Left forelimb (tissue), 1 donor: ENCODE results near the gene KRTAP5-6.

Source experiments
- DNase-seq: peaks from one replicate; pipeline ENCODE4 v3.0.0-alpha.2; 2018; ENCODE audit warnings: low spot score

The KRTAP5-6 gene

GRCh38 chr11:1702506-1702905 is 5.5 kb downstream of the KRTAP5-6 start:
- DNase-seq, result no peak

GRCh38 chr11:1703146-1703545 is 6.2 kb downstream of the KRTAP5-6 start:
- no peak for DNase-seq

GRCh38 chr11:1705126-1706052 is 8.4 kb downstream of the KRTAP5-6 start:
- no peak for DNase-seq

GRCh38 chr11:1706634-1707400 is 9.8 kb downstream of the KRTAP5-6 start:
- no peak for DNase-seq

- no peak for DNase-seq
Measured at GRCh38 chr11:1707751-1708150, 10.8 kb downstream of the KRTAP5-6 start.

- DNase-seq, result no peak
Measured at GRCh38 chr11:1708716-1709115, 11.7 kb downstream of the KRTAP5-6 start.

DNA sequence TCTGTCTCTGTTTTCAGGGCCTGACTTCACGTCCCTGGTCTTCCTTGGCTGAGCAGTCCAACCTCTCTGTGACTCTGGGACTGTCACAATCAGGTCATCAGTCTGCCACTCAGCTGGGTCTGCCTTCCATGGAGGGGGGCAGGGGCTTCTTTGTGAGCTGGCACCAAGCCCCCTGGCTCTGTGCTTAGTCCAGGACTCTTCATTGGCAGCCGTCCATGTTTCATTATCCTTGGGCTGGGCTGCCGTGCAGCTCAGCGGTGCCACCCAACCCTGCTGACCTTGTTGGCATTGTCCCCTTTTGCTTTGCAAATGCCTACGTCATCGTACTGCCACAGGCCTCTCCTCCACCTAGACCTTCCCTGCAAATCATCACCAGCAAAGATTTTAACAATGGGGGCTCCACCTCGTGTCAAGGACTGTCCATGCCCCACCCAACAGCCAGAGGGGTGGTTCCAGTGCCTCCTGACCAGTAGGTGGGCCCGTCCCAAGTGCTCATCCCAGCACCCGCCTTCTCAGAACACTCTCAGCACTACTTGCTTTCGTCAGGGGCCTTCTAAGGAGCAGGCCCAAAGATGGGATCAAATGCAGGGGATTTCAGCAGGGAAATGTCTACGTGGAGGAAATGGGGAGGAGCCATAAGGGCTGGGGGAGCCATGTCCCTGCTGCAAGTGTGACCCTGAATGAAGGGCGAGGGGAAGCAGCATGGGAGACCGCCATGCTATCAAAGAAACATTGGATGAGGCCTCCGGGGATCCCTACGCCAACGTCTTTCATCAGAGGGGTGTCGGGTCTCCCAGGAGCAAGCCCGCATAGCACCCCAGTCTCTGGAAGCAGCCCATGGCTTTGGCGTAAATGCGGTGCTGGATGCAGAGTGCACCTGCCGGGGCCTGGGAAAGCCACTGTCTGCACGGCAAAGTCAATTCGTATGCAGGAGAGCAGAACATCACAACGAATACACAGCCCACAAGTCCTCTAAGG is 18.2 kb downstream of the KRTAP5-6 start:
- no peak for DNase-seq

DNA sequence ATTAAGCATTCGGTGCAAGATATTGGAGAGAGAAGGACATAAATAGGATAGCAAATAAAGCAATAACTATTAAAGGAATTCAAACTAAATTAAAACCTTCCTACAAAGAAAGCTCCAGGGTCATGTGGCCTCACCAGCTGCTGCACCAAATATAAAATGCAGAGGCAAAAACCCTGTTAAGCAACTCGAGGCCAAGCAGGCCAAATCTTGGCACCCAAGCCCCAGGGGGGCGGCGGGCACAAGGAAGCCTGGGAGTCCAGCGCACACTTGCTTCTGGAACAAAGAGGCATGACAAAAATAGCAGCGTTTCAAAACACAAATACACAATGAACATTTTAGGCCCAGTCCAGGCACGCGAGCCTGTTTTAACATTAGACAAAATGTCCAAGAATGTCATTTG is 20.8 kb downstream of the KRTAP5-6 start:
- no peak for DNase-seq

GRCh38 chr11:1718326-1718725 is 21.3 kb downstream of the KRTAP5-6 start:
- no peak for DNase-seq

DNA sequence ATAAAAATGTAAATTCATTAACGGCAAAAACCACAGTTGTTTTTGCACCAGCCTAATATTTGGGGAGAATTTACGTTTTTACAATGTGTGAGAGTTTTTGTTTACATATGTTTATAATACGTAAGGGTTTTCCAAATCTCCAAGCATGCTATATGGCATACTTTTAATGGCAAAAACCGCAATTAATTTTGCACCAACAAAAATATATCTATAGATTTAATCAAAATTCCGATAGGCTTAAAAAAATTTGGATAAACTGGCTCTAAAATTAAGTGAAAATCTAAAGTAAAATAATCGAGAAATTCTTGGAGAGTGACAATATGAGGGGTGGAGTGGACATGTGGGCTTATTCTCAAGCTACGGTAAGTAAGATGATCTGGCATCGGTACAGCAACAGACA is 22.8 kb downstream of the KRTAP5-6 start:
- DNase-seq, result no peak

DNA sequence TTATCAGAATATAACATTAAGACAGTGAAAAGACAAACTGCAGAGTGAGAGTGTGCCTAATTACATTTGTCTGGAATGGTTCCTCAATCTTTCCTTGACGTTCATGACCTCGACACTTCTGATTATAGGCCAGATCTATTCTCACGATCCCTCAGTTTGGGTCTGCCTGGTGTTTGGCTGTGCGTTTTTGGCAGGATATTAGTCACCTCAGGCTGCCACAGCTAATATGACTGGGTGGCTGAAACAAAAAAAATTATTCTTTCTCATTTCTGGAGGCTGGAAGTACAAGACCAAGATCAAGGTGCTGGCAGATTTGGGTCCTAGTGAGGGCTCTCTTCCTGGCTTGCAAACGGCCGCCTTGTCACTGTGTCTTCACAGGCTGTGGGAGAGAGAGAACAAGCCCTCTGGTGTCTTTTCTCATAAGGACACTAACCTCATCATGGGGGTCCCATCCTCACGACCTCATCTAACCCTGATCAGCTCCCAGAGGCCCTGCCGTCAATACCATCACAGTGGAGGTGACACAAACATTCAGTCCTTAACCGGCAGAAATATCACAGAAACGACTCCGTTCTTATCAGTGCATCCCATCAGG is 30.2 kb downstream of the KRTAP5-6 start:
- DNase-seq, result no peak

DNA sequence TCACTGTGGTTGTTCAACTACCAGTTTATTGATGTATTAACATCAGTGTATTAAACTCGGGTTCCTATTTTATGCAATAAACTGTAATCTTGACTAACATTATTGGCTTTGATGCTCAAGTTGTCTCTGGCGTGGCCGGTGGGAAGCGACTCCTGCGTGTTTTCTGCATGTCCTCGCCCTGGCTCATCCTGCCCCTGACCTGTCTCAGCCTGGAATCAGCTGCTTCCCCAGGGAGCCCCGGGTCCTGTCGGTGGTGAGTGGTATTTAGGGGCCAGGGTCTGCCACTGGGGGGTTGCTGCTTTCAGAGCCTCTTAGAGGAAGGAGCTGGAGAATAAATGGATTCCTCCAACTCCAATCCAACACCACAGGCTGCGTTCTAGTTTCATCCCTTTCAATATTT is 30.9 kb downstream of the KRTAP5-6 start:
- DNase-seq, result no peak

GRCh38 chr11:1728301-1728700 is 31.3 kb downstream of the KRTAP5-6 start:
- DNase-seq, result no peak

GRCh38 chr11:1728931-1729691 is 32.1 kb downstream of the KRTAP5-6 start:
- DNase-seq, result no peak

GRCh38 chr11:1729692-1730011 is 32.7 kb downstream of the KRTAP5-6 start:
- no peak for DNase-seq

- no peak for DNase-seq
Measured at GRCh38 chr11:1730059-1730629, 33.1 kb downstream of the KRTAP5-6 start.

DNA sequence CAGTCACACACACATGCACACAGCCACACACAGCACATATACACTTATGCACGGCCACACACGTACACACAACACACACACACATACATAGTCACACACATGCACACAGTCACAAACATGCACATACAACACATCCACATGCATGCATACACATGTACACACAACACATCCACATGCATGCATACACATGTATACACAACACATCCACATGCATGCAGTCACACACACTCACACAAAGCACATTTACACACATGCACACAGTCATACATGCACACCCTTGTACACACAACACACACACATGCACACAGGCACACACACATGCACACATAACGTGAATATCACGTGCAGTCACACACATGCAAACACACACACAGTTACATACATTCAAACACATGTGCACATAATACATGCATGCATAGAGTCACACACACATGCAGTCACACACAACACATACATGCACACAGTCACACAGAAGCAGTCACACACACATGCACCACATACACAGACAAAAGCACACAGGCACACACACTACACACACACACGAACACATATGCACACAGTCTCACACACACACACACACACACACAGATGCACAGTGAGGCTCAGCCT is 34.6 kb downstream of the KRTAP5-6 start:
- DNase-seq, result no peak

- DNase-seq, result no peak
Measured at GRCh38 chr11:1732418-1733008, 35.5 kb downstream of the KRTAP5-6 start.

- DNase-seq, result no peak
Measured at GRCh38 chr11:1733009-1733715, 36.2 kb downstream of the KRTAP5-6 start.
